ENCODE measurements around the gene KLRF2. TPM values are rescaled to one million over a fixed set of nuclear protein-coding genes. Genes with fewer than 3 reads are reported as not detected.
"Not testable (repeated sequence)": the region's sequence is repeated elsewhere in the genome, so short reads cannot be mapped to it uniquely, and the experiment has no call there.

KLRF2 gene, protein sequence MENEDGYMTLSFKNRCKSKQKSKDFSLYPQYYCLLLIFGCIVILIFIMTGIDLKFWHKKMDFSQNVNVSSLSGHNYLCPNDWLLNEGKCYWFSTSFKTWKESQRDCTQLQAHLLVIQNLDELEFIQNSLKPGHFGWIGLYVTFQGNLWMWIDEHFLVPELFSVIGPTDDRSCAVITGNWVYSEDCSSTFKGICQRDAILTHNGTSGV
- not detected for total RNA-seq (ENCODE audit: insufficient read depth, low replicate concordance)

DNA sequence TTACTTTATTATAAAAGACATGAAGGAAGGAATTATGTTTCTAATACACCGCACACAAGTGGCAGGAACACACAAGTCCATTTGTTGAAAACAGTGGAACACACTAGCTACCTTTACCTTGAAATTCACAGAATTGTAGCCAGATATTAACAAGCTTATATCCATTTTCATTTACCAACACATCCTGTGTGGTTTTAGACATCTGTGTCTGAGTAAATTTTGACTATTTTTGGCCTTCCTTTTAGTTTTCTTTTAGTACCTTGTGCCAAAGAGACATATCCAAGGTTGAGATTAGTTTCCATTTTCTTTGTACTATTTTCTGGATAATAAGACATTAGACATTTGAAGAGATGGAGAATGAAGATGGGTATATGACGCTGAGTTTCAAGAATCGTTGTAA, at the start of gene KLRF2:
TSS of gene KLRF2 (plus strand) at position 244 of the 400 bp plus-strand sequence. CDS start at position 351, 107 bp downstream.
- no peak for DNase-seq (ENCODE audit: low spot score)

DNA sequence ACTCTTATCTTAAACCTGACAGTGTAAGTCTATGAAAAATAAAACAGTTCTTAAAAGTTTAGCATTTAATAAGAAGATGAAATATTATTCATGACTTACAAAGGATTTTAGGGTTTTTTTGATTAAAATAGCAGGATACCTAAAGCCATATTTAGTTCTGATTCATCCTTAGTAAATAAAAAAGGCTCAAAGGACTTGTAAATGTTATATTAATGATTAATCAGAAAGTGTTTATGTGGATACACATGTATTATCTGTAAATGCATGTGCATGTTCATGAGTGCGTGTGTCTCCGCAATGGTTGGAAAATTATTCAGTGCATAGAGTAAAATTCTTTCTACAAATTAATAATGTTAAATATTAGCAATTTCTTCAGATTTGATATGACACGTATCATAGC, 49.6 kb upstream of the KLRF2 start:
- no peak for DNase-seq (ENCODE audit: low spot score)

DNA sequence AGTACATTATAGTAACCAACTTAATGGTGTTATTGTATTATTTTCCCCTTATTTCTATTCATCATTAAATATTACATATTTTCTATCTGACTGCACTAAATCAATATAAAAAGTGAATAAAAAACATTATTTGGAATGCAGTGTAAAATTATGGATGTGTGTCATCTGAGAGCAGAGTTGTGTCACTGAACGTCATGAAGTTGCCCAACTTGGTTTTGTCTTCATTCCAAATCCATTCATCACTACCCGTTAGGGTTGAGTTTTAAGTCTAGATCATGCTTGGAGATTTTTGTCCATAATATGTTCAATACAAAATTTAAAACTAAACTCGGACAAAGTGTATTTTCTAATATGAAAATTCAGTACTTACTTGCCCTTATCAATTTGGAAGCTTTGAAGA, 37.9 kb upstream of the KLRF2 start:
- no peak for DNase-seq (ENCODE audit: low spot score)

DNA sequence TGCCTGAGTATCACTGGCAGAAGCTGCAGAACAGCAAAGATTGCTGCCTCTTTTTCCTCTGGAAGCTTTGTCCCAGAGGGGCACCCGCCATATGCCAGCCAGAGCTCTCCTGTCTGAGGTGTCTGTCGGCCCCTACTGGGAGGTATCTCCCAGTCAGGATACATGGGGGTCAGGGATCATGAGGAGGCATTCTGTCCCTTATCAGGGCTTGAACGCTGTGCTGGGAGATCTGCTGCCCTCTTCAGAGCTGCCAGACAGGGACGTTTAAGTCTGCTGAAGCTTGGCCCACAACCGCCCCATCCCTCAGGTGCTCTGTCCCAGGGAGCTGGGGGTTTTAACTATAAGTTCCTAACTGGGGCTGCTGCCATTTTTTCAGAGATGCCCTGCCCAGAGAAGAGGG, 32.4 kb upstream of the KLRF2 start:
- DNase-seq (ENCODE audit: low spot score), result no peak

DNA sequence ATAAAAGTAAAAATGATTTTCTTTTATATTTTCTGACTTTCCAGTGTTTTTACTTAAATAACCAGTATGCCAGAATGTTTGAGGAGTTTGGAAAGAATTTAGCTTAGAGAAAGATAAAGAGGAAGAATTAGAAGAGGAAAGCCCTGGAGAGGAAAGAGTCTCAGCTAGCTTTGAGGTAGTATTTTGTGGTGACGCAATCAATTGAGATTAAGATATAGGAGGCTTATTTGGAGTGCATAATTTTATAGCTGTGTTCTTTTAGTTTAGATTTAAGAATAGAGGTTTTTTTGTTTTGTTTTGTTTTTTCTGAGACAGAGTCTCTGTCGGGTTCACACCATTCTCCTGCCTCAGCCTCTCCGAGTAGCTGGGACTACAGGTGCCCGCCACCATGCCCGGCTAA, 30.2 kb upstream of the KLRF2 start:
- peak; percentile 19 for DNase-seq (ENCODE audit: low spot score)

DNA sequence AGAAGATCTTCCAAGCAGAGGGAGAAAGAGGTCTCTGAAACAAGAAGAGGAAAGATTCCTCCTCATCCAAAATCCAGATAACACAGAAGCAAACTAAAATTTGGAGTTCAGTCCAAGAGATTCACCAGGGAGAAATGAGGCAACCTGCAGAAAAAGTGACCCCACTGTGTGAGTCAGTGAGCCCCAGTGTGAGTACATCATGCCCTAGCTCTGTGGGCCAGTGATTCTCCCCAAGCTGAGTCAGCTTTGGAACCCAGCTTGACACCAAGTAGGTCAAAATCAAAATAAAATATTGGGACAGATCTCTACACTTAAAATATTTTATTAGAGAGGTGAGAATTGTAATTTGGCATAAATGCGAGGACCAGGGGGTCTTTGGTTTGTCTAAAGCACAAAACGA, 29.4 kb upstream of the KLRF2 start:
- DNase-seq (ENCODE audit: low spot score), result no peak

DNA sequence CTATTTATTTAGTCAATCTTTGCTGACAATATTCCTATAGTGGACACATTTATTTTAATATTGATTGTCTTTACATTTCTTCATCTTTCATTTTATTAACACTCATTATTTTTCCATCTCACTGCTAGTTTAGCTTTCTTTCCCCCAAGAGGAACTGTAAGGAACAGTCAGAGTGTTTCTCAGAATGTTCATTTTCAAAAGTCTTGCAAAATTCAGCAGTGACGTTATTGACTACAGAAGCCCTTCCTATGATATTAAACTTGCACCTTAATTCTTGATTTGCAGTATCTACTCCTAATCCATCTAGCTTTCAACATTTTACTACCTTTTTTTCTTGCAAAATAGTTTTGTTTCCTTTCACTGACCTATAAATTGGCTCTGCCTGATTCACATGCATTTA, 25.1 kb upstream of the KLRF2 start:
- DNase-seq (ENCODE audit: low spot score), result no peak

DNA sequence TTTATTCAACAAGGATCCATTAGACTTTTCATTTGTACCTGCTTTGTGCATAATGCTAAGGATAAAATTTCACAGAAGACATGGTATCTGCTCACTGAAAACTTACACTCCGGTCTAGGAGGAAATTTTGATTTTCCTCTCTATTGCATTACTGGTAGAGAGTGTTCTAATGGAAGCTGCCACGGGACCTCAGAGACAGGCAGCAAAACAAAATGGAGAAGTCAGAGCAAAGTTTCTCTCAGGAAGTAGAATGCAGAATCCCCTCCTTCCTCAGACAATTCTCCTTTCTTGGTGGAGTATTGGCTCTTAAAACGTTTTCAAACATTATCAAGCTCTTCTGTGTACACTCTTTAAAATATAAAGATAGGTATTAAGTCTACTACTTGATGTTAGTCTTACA, 24.4 kb upstream of the KLRF2 start:
- DNase-seq (ENCODE audit: low spot score), result no peak

DNA sequence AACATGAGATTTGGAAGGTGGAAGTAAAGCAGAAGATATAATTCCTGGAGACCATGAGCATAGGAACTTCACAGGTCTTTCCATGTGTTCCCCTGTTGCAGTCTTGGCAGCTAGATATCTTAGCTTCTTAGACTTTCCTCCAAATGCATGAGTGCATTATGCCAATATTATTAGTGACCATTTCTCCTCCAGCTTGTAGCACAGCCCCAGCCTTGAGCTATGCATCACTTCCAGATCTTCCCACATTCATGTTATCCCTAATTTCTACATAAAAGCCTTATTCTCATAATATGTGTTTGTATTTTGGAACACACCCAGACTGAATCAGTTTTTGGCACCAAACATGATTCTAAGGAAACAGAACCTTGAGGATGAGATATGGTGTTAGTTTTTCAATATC, 23.2 kb upstream of the KLRF2 start:
- no peak for DNase-seq (ENCODE audit: low spot score)

DNA sequence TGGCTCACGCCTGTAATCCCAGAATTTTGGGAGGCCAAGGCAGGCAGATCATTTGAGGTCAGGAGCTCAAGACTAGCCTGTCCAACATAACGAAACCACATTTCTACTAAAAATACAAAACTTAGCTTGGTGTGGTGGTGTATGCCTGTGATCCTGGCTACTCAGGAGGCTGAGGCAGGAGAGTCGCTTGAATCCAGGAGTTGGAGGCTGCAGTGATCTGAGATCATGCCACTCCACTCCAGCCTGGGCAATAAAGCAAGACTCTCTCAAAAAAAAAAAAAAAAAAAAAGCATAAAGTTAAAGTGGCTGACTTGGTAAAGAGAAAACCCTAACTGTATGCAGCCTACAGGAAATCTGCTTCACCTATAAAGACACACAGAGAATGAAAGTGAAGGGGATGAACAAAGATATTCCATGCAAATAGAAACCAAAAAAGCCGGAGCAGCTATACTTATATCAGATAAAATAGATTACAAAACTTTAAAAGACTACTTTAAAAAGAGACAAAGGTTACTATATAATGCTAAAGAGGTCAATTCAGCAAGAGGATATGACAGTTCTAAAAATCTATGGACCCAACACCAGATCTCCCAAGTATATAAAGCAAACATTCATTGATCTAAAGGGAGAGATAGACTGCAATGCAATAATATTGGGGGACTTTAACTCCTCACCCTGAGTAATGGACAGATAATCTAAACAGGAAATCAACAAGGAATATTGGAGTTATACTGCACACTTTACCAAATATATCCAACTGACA, 16.2 kb upstream of the KLRF2 start:
- no peak for DNase-seq (ENCODE audit: low spot score)

DNA sequence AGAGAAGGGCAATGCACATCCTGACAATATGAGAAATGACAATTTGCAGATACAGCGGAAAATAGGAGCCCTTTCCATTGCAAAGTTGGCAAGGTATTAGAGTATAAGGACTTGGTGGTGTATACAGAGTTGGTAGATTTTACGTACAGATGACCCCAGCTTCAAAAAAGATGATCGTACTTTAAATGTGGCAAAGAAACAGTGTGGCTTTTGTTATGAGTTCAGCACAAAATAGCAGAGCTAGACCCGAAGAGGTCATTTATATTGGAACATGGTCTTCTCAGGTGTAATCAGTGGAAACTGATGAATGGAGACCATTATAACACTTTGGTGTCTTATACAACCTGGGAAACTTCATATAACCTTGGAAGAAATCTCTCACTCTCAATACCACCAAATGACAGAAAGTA, 14.4 kb upstream of the KLRF2 start:
- DNase-seq (ENCODE audit: low spot score), result no peak

DNA sequence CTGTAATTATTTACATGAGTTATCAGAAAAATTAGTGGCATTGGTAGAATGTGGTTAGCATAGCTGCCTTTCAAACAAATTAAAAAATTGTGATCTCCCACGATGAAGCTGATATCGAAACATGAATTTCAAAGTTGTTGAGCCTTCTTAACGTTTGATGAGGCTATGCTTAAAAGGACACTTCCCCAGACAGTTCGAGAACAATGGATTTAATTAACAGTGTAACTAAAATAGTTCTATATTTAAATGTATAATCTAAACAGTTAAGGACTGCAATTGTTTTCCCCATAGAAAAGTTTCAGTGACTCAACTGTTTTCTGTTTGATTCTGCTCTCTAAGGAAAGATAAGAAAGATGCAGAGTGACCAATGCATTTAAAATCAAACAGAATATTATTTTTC, 13.8 kb upstream of the KLRF2 start:
- DNase-seq (ENCODE audit: low spot score), result no peak

DNA sequence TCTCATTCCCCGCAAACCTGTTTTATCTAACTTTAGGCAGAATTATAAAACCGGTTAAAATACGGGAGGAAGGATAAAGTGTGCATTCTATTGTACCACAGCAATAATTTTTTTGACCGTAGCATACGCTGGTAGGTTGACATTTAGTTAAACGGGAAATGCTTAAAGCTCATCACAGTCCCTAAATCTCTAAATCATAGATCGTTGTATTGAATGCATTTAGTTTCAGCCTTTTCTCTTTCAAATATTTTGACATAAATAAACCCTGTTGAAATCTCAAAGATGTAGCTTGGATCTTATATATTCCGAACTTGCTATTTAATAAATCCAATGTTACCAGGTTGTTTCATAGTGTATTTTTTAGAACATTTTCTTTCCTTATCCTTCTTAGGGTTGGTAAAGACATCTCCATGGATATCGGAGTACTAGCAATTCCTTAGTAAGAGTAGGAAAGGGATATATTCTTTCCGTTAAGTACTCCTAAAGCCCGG, 12.9 kb upstream of the KLRF2 start:
- no peak for DNase-seq (ENCODE audit: low spot score)

DNA sequence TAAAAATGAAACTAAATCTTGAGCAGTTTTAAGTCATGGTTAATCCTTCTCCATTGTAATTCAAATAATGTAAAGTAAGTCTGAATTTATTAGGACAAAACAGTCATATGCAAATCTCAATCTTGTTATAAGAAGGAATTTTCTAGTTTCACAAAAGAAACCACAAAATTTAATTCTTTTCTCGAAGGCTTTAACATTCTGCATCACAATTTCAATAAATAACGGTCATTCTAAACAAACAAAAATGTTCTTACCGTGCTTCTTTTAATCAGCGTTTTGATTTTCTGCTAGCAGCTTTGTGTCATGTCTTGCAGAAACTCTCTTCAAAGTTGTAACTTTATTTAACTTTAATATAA, 12.4 kb upstream of the KLRF2 start:
- DNase-seq (ENCODE audit: low spot score), result no peak

DNA sequence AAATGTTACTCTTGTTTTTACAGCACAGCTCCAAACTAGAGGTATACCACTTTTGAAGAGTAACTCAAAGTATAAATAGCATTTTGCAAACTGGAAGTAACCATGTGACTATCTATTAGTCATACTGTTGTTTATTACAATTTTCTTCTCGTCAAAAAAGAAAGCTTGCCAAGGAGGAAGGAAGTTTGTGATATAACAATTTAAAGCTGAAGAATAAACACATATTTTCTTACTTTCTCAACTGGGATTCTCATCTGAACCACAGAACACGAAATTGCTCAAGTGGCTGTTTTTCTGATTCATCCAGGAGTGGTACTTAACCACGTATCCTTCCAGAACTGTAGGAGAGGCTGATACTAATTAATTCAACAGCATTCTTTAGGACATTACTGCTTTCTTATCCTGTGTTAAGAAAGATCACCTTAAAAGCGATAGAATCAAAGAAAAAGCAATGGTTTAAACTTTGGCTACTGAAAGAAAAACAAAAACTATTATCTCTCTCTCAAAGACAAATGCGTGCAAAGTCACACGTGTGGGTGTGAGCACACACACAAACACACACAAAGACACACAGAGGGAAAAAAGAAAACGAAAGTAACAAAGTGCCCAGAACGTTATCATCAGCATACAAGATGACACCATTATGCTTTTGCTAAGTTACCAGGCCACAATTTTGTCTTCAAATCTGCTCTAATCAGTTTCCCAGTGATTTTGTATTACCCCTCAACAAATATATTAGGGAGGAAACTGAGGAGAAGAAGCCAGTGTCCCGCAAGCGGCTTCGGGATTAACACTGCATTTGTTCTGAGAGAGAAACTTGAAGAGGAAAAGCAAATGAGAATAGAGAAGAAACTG, 11.8 kb upstream of the KLRF2 start, which contains the start of gene CLEC2B:
TSS of gene CLEC2B (minus strand) at position 48 of the 855 bp plus-strand sequence.
- peak; percentile 18 for DNase-seq (ENCODE audit: low spot score)

DNA sequence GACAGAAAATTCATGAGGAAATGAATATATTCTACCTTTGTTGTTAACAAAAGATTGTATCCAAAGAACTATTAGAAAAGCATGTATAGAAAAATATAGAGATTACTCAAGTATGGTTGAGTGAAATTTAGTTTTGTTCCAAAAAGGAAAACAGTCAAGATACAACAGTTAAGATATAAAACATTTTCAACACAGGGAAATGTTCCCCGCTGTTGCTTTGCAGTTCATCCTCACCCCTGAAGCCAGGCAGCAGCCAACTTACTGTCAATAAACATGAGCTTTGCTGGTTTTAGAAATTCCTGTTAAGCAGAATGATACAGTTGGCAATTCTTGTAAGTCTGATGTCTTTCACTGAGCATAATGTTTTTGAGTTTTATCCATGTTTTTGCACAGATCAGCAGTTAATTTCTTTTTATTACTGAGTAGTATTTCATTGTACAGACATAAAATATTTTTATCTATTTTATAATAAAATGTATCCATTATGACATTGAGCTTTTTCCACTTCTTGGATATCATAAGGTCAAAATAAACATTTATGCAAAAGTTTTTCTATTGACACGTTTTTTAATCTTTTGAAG, 10.9 kb upstream of the KLRF2 start:
- DNase-seq (ENCODE audit: low spot score), result no peak

DNA sequence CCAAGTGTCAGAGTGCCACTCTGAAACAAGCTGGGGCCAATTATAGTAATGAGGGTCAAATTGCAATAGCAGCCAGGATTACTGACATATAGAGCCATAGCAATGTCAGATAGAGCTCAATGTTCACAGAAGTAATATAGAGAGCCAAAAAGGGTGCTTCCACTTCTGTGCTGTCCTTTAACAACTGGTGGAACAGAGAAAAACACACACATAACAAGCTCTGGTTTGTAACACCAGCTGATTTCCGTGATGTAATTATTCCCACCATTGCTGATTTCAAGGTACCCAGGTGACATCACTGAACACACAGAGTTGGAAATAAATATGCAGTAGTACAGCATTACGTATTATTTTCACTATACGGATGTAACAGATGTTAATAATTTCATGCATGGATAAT, 9.1 kb upstream of the KLRF2 start:
- peak; percentile 5 for DNase-seq (ENCODE audit: low spot score)

DNA sequence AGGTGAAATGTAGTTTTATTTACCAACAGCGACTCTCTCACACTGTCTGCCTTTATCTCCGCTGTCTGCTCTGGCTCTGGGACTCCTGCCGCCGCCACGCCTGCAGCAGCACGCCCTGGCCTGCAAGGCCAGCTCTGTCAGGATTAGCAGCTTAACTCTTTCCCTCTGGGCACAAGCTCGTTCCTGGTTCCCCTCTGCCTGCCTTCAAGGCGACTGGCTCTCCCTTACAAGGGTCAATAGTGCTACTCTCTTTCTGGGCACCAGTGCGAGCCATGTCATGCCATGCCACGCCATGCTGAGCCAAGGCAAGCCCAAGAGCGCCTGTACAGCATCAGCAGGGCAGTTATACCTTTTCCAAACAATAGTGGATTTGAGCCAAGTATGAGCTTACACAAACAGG, 8.5 kb upstream of the KLRF2 start:
- peak; percentile 56 for DNase-seq (ENCODE audit: low spot score)

DNA sequence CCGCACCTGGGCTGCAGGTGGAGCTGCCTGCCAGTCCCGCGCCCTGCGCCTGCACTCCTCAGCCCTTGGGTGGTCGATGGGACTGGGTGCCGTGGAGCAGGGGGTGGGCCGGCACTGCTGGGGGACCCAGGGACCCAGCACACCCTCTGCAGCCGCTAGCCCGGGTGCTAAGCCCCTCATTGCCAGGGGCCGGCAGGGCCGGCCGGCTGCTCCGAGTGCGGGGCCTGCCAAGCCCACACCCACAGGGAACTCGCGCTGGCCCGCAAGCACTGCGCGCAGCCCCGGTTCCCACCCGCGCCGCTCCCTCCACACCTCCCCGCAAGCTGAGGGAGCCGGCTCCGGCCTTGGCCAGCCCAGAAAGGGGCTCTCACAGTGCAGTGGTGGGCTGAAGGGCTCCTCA, 5.2 kb upstream of the KLRF2 start:
- not testable (repeated sequence) for DNase-seq (ENCODE audit: low spot score)

DNA sequence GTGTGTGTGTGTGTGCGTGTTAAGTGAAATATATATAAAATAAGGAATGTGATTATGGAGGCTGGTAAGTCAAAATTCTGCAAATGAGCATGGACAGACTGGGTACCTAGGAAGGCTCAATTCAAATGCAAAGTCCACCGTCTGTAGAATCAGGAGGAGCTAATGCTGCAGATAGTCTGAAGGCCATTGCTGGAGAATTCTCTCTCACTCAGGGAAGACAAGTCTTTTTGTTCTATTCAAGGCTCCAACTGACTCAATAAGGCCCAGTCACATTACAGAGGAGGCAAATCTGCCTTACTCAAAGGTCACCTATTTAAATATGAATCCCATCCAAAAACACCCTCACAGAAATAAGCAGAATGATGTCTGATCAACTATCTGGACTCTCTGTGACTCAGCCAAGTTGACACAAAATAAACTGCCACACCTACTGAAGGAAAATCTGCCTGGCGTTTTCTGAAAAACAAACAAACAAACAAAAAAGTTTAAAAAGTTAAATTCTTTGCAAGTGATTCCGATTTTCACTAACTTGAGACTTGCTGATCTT, 684 bp upstream of the KLRF2 start:
- no peak for DNase-seq (ENCODE audit: low spot score)

DNA sequence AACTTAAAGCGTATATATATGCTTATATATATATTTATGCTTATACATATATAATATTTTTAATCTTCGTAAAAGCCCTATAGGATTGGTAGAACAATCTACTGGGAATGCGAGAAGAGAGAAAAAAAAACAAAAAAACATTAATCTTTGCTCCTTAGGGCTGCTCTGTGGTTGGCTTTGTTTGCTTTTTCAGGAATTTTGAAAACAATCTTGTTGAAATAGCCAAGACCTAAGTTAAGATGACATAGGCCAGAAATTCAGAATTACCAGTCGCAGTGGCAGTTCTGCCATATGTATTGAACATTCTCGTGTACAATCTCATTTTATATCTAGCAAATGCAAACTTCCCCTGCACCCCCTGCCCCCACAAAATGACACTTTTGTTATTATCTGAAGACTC, 699 bp downstream of the KLRF2 start:
- DNase-seq (ENCODE audit: low spot score), result no peak

DNA sequence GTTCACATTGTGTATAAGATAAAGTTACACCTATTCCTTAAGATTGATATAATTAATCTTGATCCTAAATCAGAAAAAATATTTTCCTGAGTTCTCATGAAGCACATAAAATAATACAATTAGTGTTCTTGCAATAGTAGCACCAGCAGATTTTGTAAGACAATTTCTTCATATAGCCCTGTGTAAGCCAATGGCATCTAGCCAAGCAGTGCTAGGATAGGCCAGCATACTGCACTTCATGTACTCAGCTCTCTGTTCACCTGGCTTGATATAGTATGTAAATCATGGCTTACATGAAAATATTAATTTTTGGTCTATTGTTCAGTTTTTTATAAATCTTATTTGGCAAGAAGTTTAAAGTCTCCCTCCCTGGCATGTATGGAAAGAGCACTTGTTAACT, 1.9 kb downstream of the KLRF2 start:
- DNase-seq (ENCODE audit: low spot score), result no peak

All from umbilical cord (tissue), 2 donors.